HG03066 (cell line): Measurements from ENCODE around the gene VRK1.
"Not testable (repeated sequence)": the region's sequence is repeated elsewhere in the genome, so short reads cannot be mapped to it uniquely, and the experiment has no call there.

Experiments
- ATAC-seq: cut with Tn5 transposase; IDR thresholded peaks from one replicate; pipeline ENCODE4 v1.9.1; 2021; ENCODE audit warnings: low read depth; ENCODE audit not compliant: unreplicated experiment

Gene VRK1

GRCh38 chr14:96874127-96874526, 76.9 kb downstream of the VRK1 start:
- no peak for ATAC-seq

GRCh38 chr14:96876747-96877146, 79.6 kb downstream of the VRK1 start:
- no peak for ATAC-seq

- ATAC-seq: peak; percentile 90
Observed at GRCh38 chr14:96881713-96882112, 84.5 kb downstream of the VRK1 start.

GRCh38 chr14:96883974-96884373, 86.8 kb downstream of the VRK1 start:
- not testable (repeated sequence) for ATAC-seq

- ATAC-seq: peak; percentile 86
Observed at GRCh38 chr14:96888158-96888557, 91.0 kb downstream of the VRK1 start.

- no peak for ATAC-seq
Observed at GRCh38 chr14:96888593-96888992, 91.4 kb downstream of the VRK1 start.

GRCh38 chr14:96889091-96889490, 91.9 kb downstream of the VRK1 start:
- no peak for ATAC-seq

- ATAC-seq: no peak
Observed at GRCh38 chr14:96893966-96894622, 96.9 kb downstream of the VRK1 start.

GRCh38 chr14:96894966-96895365, 97.8 kb downstream of the VRK1 start:
- no peak for ATAC-seq

- ATAC-seq: peak; percentile 80
Observed at GRCh38 chr14:96895658-96896271, 98.6 kb downstream of the VRK1 start.

GRCh38 chr14:96897184-96897583, 100.0 kb downstream of the VRK1 start:
- no peak for ATAC-seq

- ATAC-seq: peak; percentile 93
Observed at GRCh38 chr14:96901227-96901626, 104.0 kb downstream of the VRK1 start.

GRCh38 chr14:96902004-96902403, 104.8 kb downstream of the VRK1 start:
- no peak for ATAC-seq

GRCh38 chr14:96903444-96904023, 106.4 kb downstream of the VRK1 start:
- ATAC-seq: no peak

- ATAC-seq: no peak
Observed at GRCh38 chr14:96904201-96904600, 107.0 kb downstream of the VRK1 start.

GRCh38 chr14:96905065-96905464, 107.9 kb downstream of the VRK1 start:
- no peak for ATAC-seq

- no peak for ATAC-seq
Observed at GRCh38 chr14:96905825-96906224, 108.6 kb downstream of the VRK1 start.

GRCh38 chr14:96906434-96906833, 109.3 kb downstream of the VRK1 start:
- no peak for ATAC-seq

- ATAC-seq: no peak
Observed at GRCh38 chr14:96909841-96910364, 112.7 kb downstream of the VRK1 start.

- ATAC-seq: no peak
Observed at GRCh38 chr14:96911499-96912149, 114.4 kb downstream of the VRK1 start.

GRCh38 chr14:96914571-96915128, 117.5 kb downstream of the VRK1 start:
- no peak for ATAC-seq
